HPDE6-E6E7 (cell line): ENCODE measurements around the gene INPP4B.
A peak's percentile ranks its signal among the peaks of the same experiment; 100 is the strongest.

Experiments used
- DNase-seq: peaks from one replicate; pipeline ENCODE4 v3.0.0; 2011; ENCODE audit warnings: missing footprints; ENCODE audit errors: extremely low spot score

INPP4B gene

DNA sequence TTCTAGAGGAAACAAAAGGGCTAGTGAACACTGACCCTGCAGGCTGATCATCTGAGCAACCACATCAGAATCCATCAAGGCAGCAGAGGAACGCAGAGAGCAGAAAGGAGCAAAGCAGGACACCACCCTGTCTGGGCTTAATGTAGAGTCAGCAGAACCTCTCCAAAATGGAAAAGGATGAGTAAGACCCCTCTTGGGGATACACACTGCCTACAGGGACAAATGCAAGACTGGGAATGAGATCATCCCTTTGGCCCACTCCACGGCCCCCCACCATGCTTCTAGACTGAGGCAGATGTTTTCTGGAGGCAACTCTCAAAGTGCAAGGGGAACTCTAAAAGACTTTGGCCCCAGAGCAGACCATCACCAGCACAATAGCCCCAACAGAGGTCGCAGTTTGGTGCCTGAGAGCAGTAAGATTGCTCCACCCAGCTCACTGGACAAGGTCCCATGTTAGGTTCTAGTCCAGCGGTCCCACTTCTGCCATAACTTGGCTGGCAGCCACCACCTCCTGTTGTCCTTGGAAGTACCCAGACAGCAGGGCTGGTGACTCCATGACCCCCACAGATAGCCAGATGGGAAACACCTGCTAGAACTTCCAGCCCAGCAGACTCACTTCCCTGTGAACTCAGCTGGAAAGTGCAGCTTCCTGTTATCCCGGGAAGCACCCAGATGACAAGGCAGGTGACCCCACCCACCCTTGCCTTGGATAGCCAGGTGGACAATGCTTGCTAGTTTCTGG lies 372.7 kb downstream of the INPP4B start:
- DNase-seq, result peak; percentile 12

DNA sequence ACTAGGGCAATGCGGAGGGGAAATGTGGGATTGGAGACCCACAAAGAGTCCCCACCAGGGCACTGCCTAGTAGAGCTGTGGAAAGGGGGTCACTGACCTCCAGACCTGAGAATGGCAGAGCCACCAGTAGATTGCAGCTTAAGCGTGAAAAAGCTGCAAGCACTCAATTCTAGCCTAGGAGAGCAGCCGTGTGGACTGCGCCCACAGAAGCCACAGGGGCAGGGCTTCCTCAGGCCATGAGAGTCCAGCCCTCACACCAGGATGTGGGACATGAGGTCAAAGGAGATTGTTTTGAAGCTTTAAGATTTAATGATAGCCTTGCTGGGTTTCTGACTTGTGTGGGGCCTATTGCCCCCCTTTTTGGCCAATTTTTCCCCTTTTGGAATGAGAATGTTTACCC lies 379.0 kb downstream of the INPP4B start:
- no peak for DNase-seq

DNA sequence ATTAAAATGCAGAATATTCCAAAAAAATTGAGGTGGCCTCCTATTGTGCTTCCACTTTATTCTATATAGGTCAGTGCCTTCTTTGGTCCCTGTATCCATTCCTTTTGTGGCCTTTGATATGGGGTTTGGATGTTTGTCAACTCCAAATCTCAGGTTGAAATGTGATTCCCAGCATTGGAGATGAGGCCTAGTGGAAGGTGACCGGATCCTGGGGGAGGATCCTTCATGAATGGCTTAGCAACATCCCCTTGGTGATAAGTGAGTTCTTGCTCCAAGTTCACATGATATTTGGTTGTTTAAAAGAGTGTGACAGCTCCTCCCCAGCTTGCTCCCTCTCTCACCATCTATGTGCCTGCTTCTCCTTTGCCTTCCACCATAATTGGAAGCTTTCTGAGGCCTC lies 380.6 kb downstream of the INPP4B start:
- no peak for DNase-seq

GRCh38 chr4:142463206-142463605 lies 382.9 kb downstream of the INPP4B start:
- no peak for DNase-seq

GRCh38 chr4:142452161-142452855 lies 393.8 kb downstream of the INPP4B start:
- no peak for DNase-seq

- no peak for DNase-seq
These were observed 396.2 kb downstream of the INPP4B start for GRCh38 chr4:142449771-142450373.

DNA sequence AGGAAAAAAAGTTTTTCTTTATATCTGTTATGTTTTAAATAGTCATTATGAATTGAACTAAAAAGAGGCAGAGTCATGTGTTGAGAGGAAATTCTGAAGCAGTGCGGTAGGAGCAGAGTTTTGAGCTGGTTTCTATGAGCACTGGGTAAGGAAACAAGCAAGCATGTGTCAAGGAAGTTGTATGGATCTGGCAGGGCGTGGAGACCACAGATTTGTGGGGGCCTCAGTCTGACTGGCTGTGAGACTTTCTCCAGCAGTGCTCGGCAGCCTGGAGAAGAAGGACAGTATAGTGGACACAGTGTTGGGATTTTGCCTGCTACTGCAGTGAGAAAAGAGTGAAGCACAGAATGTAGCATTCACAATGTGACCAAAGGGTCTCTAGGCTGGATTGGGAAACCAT lies 399.1 kb downstream of the INPP4B start:
- no peak for DNase-seq

GRCh38 chr4:142443469-142443868 lies 402.6 kb downstream of the INPP4B start:
- no peak for DNase-seq

DNA sequence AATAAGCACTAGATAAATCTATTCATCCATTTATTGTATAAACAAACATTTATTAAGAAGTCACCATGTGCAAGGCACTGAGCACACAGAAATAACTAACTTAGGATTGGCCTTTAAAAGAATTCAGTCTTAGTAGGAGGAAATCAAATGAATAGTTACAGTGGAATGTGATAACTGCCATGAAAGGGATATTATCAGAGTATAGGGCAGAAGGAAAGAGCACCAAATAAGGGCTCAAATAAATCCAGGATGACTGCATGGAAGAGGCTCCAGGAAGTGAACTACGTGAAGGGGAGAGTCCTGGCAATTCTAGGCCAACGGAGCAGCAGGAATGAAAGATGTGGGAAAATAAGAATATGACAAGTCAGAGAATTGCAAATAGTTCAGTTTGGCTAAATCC lies 406.0 kb downstream of the INPP4B start:
- DNase-seq, result no peak

- DNase-seq, result no peak
These were observed 410.4 kb downstream of the INPP4B start for GRCh38 chr4:142435599-142436235.

DNA sequence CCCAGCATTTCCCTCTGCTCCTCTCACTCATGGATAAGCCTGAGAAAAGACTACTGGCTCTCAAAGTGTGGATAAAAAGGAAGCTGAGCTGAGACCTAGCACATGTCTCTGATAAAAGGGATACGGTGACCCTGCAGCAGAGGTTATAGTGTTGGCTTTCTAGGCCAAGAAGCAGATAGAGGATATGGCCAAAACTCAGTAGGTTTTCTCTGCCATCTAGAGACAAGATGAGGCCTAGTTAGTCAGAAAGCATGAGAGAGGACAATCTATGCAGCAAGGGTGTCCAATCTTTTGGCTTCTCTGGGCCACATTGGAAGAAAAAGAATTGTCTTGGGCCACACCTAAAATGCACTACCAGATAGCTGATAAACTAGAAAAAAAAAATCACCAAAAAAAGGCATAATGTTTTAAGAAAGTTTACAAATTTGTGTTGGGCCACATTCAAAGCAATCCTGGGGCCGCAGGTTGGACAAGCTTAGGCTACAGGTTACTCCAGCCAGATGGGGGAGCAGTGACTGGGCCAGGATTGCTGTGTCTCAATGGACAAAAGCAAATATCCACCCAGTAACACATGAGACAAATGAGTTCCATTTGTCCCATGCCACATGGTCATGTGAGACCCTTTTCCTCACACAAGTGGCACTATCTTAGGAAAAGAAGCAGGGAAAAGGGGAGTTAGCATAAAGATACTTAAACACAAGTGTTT lies 411.4 kb downstream of the INPP4B start:
- DNase-seq, result no peak

GRCh38 chr4:142428715-142429114 lies 417.4 kb downstream of the INPP4B start:
- DNase-seq, result no peak

DNA sequence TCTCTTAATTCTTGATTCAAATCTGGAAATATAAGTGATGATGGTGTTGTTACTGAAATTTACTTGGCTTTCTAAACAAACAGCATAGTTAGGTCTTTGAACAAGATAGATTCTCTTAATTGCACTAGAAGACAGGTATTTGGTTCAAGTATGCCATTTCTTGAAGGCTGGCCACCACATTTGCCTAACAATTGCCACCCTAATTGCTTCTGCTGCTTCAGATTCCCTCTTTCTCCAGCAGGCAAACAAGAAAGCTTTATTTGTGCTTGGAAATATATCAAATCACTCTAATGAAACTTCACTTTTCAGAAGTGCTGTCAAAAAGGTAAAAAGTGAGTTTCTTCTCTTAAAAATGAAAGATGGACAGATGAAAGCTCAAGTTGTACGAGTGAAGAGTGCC lies 418.6 kb downstream of the INPP4B start:
- DNase-seq, result no peak

DNA sequence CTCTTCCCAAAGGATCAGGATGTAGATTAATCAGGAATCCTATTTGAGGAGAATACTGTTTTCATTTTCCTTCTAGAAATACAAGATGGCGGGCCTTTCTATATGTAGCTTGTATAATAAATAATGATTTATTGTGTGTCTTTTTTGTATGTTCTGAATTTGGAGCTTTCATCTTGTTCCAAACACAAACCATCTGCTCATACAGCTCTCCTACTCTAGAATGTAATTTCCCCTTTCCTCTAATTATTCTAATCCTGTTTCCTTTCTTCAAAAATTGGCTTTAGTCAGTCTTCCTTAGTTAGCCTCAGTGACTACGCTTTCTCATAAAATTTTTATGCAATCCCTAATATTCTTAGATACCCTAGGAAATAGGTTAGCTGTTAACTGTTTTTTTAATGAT lies 422.2 kb downstream of the INPP4B start:
- DNase-seq, result no peak

GRCh38 chr4:142420311-142421095 lies 425.6 kb downstream of the INPP4B start:
- DNase-seq, result no peak

- DNase-seq, result no peak
These were observed 426.4 kb downstream of the INPP4B start for GRCh38 chr4:142419712-142420111.

DNA sequence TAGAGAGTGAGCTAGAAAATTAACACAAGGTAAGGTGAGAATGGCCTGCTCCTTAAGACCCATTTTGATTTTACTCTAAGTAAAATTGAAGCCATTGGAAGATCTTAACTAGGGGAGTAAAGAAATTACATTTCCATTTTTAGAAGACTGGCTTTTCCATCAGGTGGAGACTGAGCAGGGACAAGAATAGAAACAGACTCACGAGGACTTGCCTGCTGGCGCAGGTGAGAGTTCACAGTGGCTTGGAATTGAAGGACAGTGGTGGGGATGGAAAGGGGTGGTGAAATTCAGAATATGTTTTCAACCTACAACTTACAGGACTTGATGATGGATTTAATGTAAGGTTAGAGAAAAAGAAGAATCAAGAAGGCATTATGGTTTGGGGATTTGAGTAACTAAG lies 427.4 kb downstream of the INPP4B start:
- no peak for DNase-seq

- DNase-seq, result no peak
These were observed 429.3 kb downstream of the INPP4B start for GRCh38 chr4:142416711-142417275.

GRCh38 chr4:142416121-142416520 lies 430.0 kb downstream of the INPP4B start:
- no peak for DNase-seq

GRCh38 chr4:142414366-142414990 lies 431.6 kb downstream of the INPP4B start:
- DNase-seq, result no peak
